SK-N-MC (cell line): ENCODE measurements around the gene REG1B.

Source experiments
- DNase-seq: peaks from one replicate; pipeline ENCODE4 v3.0.0-alpha.2; 2011; ENCODE audit warnings: low read depth, low spot score
- H3K27ac ChIP-seq: fragments of 200-600 bp; sonication (generic); 2 replicates; pipeline ENCODE4 v1.5.1; 2016; ENCODE audit warnings: mixed run types
- H3K36me3 ChIP-seq: fragments of 200-600 bp; sonication (generic); 2 replicates; pipeline ENCODE4 v1.6.1; 2017; ENCODE audit warnings: antibody characterized with exemption, low read length, mixed read lengths; ENCODE audit not compliant: insufficient read depth
- H3K4me3 ChIP-seq: fragments of 200-600 bp; sonication (generic); 2 replicates; pipeline ENCODE4 v1.5.1; 2016
- H3K9ac ChIP-seq: fragments of 200-600 bp; sonication (generic); 2 replicates; pipeline ENCODE4 v1.8.0; 2017; ENCODE audit warnings: mixed run types, mixed read lengths; ENCODE audit not compliant: insufficient read length
- H3K9me3 ChIP-seq: fragments of 200-600 bp; sonication (generic); 2 replicates; pipeline ENCODE4 v1.6.1; 2017; ENCODE audit warnings: low read depth, mild to moderate bottlenecking, antibody characterized with exemption, low read length, moderate library complexity, mixed read lengths
- EZH2 ChIP-seq: fragments of 200-600 bp; sonication (generic); IDR thresholded peaks from one replicate; pipeline ENCODE4 v1.6.1; 2017; ENCODE audit warnings: antibody characterized with exemption
- FOXP2 ChIP-seq: optimal IDR thresholded peaks from 2 replicates; pipeline ENCODE3; 2011; ENCODE audit warnings: mild to moderate bottlenecking, moderate library complexity; ENCODE audit not compliant: insufficient read depth; ENCODE audit errors: extremely low read length, control extremely low read depth
- POLR2AphosphoS5 ChIP-seq: IDR thresholded peaks from 2 replicates; pipeline ENCODE4 v1.6.1; 2012; ENCODE audit warnings: mild to moderate bottlenecking, low read depth, low read length, borderline replicate concordance

REG1B gene

DNA sequence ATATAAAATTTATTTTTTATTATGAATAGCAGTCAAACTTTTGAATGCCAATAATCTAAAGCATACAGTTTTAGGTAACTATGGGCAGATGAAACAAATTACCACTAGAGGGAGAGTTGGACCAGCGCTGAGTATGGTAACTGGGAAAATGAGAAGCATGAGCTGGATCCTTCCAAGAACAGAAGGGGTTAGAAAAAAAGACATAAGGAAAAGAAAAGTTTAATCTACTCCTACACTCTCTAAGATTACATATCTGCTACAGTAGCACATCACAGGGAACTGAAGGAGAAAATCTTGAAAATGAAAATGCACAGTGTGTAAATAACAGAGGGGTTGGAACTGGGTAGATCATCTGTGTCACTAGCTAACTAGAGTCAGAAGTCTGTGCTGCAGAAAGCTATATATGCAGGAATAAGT lies 46.8 kb downstream of the REG1B start:
- H3K36me3 ChIP-seq, result no peaks in the 10 kb centered on the region
- DNase-seq, result peak; percentile 32
- H3K4me3 ChIP-seq, result no peak overlapping the region
- TF ChIP-seq POLR2AphosphoS5 (no peak), EZH2 (no peak), FOXP2 (no peak)
- H3K9ac ChIP-seq, result no peak overlapping the region
- no peaks in the 10 kb centered on the region for H3K9me3 ChIP-seq
- H3K27ac ChIP-seq, result no peak overlapping the region

DNA sequence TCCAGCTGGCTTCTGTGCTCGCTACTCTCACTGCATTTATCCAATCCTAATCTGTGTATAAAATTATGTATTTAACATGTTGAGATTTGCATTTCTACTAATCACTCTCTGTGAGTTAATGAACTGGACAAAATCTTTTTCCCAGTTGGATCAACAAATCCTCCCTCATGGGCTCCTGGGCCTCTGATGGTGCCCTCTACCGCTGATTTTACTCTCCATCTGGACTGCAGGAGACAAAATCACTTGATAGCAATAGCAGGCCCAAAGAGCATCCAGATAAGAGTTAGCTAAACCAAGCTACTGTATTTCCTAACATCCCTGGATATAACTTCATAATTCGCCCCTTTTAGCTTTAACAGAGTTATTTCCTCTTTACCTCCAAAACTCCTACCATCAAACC lies 47.8 kb downstream of the REG1B start:
- Histone ChIP-seq H3K9ac (no peak overlapping the region), H3K4me3 (no peak overlapping the region), H3K36me3 (no peaks in the 10 kb centered on the region), H3K9me3 (no peaks in the 10 kb centered on the region), H3K27ac (no peak overlapping the region)
- TF ChIP-seq POLR2AphosphoS5 (no peak), FOXP2 (no peak), EZH2 (no peak)
- no peak for DNase-seq
